COLO668 (cell line): ENCODE measurements around the gene RCE1.

Source experiments
- DNase-seq: peaks from one replicate; lab custom pipeline; 2025; ENCODE audit not compliant: unreplicated experiment; lab: John Stamatoyannopoulos, UW

RCE1 gene

GRCh38 chr11:66856496-66857233 lies 13.4 kb downstream of the RCE1 start, which contains the start of gene LRFN4:
TSS of gene LRFN4 (plus strand) at chr11:66857064. CDS start at chr11:66857745, 681 bp downstream.
- peak; percentile 77 for DNase-seq

- no peak for DNase-seq
These were observed 14.1 kb downstream of the RCE1 start for GRCh38 chr11:66857234-66857926.

- DNase-seq, result no peak
These were observed 14.6 kb downstream of the RCE1 start for GRCh38 chr11:66857927-66858185.

GRCh38 chr11:66858186-66858938 lies 15.1 kb downstream of the RCE1 start:
- no peak for DNase-seq

GRCh38 chr11:66858939-66859685 lies 15.9 kb downstream of the RCE1 start:
- no peak for DNase-seq

GRCh38 chr11:66859686-66860448 lies 16.6 kb downstream of the RCE1 start:
- DNase-seq, result no peak

GRCh38 chr11:66860449-66860831 lies 17.2 kb downstream of the RCE1 start:
- no peak for DNase-seq

- no peak for DNase-seq
These were observed 18.0 kb downstream of the RCE1 start for GRCh38 chr11:66861038-66861773.

GRCh38 chr11:66861774-66862558 lies 18.7 kb downstream of the RCE1 start:
- DNase-seq, result no peak

GRCh38 chr11:66862559-66863037 lies 19.4 kb downstream of the RCE1 start:
- DNase-seq, result no peak

GRCh38 chr11:66863428-66864125 lies 20.3 kb downstream of the RCE1 start:
- peak; percentile 87 for DNase-seq

GRCh38 chr11:66864172-66864901 lies 21.1 kb downstream of the RCE1 start:
- DNase-seq, result peak; percentile 82

- peak; percentile 62 for DNase-seq
These were observed 21.9 kb downstream of the RCE1 start for GRCh38 chr11:66864924-66865697.

- no peak for DNase-seq
These were observed 22.8 kb downstream of the RCE1 start for GRCh38 chr11:66866007-66866406.

GRCh38 chr11:66866511-66866986 lies 23.3 kb downstream of the RCE1 start:
- DNase-seq, result peak; percentile 25

GRCh38 chr11:66867425-66868040 lies 24.3 kb downstream of the RCE1 start:
- DNase-seq, result no peak
